Middle frontal gyrus (tissue), 1 donor: Measurements from ENCODE around the gene CASP10.
"Not testable (repeated sequence)": the region's sequence is repeated elsewhere in the genome, so short reads cannot be mapped to it uniquely, and the experiment has no call there.

Experiments used
- DNase-seq: peaks from one replicate; pipeline ENCODE4 v3.0.0-alpha.2; 2015; ENCODE audit warnings: low spot score; ENCODE audit errors: extremely low spot score

Gene CASP10

DNA sequence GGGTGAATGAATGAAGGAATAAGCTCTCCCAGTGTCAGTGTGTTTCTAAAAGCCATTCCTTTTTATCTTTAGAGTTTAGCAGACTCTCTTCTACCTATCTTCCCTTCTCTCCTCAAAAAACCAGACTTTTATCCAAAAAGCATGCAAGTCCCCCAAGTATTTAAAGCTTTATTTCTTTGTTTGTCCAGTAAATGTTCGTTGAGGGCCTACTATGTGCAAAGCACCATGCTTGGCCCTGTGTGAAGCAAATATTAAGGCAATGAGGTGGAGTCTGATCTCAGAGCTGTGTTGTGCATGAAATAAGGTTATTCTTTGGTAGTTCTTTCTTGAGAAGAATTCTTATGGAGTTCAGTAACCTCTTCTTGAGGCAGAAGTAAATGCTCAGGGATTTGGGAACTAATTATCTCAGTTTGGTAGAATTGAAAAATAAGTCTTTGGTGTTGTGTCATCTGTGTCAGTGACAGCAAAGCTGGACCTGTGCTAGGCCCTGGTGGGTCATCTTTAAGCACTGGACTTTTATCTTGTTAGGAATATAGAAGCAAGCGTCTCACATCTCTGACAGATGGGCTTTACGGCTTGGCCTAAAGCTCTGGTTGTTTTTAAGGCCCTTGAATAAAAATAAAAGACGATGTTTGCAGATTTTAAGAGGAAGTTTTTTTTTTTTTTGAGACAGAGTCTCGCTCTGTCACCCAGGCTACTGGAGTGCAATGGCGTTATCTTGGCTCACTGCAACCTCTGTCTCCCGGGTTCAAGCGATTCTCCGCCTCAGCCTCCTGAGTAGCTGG is 28.1 kb upstream of the CASP10 start:
- no peak for DNase-seq

DNA sequence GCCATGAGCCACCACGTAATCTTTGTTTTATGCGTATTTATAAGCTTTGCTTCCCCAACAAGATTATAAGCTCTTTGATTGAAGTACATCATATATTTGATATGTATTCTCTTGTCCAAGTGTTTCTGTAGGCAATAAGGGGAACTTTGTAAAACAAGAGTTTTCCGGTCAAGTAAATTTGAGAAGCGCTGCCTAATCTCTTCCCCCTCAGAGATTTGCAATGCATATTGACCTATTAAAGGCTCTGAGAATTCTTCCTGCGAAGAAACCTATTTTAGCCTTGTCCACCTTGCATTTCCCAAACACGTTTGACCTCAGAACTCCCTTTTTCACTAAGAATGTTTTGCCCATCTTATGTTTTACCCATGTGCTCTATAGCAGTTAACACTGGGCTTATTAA is 26.9 kb upstream of the CASP10 start:
- DNase-seq: no peak

- DNase-seq: no peak
These were observed 26.3 kb upstream of the CASP10 start for GRCh38 chr2:201156640-201157039.

GRCh38 chr2:201157694-201158093 is 25.2 kb upstream of the CASP10 start:
- DNase-seq: no peak

DNA sequence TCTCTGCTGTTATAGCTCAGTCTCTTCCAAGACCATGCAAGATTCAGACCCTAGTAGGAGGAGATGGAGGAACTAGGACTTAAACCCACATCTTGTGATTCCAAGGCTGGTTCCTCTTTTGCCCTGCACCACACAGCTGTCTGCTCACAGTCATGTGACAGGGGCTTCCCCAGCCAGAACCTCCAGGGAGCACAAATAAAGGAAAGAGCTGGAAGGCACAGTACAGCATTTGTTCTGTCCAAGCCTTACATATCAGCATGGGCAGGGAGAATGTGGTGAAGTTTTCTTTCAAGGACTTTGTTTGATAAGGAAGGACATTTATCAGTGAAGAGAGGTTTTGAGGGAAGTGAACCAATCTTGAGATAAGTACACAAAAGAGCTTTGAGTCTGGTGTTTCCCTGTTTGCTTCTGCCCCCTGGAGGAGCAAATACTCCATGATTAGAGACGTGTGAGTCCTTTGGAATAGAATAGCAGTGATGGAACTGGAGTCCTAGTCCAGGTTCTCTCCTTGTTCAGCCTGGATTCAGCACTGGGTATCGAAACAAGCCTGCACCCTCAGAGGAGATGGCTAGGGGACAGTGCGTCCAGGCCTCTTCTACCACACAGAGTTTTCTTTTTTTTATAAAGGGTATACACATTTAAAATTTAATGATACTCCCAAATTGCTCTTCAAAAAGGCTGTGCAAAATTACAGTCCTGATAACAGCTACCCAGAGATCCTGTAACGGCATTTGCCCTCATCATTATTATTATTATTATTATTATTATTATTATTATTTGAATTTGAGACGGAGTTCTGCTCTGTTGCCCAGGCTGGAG is 24.6 kb upstream of the CASP10 start:
- DNase-seq: peak; percentile 72

DNA sequence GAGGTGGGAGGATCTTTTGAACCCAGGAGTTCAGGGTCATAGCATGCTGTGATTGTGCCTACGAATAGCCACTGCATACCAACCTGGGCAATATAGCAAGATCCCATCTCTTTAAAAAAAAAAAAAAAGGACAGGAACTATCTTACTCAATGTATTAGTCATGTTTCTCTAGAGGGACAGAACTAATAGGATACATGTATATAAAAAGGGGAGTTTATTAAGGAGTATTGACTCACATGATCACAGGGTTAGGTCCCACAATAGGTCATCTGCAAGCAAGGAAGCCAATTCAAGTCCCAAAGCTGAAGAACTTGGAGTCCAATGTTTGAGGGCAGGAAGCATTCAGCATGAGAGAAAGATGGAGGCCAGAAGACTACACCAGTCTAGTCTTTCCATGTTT is 18.8 kb upstream of the CASP10 start:
- DNase-seq: no peak

DNA sequence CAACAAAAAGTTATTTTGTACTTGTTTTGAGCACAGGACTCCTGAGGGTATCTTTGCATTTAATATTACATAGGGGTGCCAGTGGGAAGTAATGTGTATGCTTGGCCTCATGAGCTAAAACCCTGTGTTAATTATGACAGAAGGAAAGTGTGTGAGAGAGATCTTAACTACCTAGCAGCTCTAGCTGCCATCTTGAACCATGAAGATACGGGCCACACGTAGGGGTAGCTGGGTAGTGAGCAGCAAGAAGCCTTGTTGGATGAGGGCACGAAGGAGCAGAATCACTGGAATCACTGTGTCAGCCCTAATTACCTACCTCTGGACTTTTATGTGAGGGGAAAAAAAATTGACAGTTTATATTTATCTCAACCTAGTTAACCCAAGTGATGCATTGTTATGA is 15.4 kb upstream of the CASP10 start:
- no peak for DNase-seq

GRCh38 chr2:201168496-201168895 is 14.4 kb upstream of the CASP10 start:
- not testable (repeated sequence) for DNase-seq

GRCh38 chr2:201171259-201171814 is 11.6 kb upstream of the CASP10 start:
- no peak for DNase-seq

DNA sequence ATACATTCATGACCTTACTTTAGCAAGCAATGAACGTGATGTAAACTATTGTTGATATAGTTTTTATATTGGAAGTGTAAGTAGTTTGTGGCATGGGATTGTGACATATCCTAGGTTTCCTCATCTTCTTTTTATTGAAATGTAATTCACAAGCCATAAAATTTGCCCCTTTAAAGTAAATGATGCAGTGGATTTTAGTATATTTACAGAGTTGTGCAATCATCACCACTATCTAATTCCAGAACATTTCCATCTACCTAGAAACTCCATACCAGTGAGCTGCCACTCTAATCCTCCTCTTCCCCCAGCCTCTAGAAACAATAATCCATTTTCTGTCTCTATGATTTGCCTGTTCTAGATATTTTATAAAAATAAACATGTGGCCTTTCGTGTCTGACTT is 10.7 kb upstream of the CASP10 start:
- DNase-seq: no peak

- DNase-seq: no peak
These were observed 8.3 kb upstream of the CASP10 start for GRCh38 chr2:201174687-201175086.

DNA sequence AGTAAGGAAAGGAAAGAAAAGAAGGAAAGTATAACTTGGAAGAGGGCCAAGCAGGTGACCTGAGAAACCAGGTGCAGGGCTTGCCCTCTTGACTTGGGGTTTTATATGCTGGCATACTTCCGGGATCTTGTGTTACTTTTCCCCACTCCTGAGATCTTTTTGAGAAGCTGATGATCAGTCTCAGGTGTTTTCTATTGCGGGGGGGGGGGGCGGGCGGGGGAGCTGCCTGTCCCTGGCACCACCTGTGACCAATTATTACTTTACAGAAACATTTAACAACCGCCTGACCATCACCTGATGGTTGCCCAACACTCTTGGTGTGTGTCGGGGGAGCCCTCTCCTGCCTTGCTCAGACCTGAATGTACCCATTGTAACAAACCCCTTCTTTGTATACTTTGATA is 6.9 kb upstream of the CASP10 start:
- no peak for DNase-seq

GRCh38 chr2:201180010-201180409 is 2.9 kb upstream of the CASP10 start:
- no peak for DNase-seq

- no peak for DNase-seq
These were observed 405 bp downstream of the CASP10 start for GRCh38 chr2:201183365-201183727.

DNA sequence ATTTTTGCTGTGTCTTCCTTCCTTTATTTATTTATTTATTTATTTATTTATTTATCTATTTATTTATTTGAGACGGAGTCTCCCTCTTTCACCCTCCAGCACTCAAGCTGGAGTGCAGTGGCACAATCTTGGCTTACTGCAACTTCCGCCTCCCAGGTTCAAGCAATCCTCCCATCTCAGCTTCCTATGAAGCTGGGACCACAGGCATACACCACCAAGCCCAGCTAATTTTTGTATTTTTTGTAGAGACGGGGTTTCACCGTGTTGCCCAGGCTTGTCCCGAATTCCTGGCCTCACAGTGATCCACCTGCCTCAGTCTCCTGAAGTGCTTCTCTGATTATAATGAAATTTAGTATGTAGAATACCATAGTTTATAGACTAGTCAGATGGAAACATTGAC is 894 bp downstream of the CASP10 start:
- not testable (repeated sequence) for DNase-seq

DNA sequence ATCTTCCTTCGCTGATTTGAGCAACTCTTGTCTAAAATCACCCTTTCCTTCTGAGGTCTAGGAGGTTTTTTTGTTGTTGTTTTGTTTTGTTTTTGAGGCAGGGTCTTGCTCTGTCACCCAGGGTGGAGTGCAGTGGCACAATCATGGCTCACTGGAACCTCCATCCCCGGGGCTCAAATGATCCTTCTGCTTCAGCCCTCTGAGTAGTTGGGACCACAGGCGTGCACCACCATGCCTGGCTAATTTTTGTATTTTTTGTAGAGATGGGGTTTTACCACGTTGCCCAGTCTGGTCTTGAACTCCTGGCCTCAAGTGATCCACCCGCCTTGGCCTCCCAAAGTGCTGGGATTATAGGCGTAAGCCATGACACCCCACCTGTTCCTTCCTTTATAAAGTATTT is 1.3 kb downstream of the CASP10 start:
- not testable (repeated sequence) for DNase-seq

GRCh38 chr2:201185863-201186262 is 2.9 kb downstream of the CASP10 start:
- no peak for DNase-seq

GRCh38 chr2:201186982-201187381 is 4.0 kb downstream of the CASP10 start:
- DNase-seq: no peak

DNA sequence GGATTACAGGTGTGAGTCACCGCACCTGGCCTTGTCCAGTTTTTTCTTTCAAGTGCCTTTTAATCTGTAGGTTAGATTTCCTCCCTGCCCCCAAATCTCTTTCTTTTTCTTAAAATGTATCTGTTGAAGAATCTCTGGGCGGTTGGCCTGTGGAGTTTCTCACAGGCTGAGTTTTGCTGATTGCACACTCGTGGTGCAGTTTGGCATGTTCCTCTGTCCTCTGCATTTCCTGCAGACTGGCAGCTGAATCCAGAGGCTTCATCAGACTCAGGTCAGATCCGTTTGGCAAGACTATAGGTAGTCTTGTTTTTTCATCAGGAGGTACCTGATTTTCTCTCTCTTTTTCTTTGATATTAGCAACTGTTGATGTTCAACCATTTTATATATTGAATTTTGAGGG is 5.5 kb downstream of the CASP10 start:
- DNase-seq: no peak

GRCh38 chr2:201191132-201191875 is 8.4 kb downstream of the CASP10 start:
- DNase-seq: no peak

- no peak for DNase-seq
These were observed 11.2 kb downstream of the CASP10 start for GRCh38 chr2:201194097-201194496.

DNA sequence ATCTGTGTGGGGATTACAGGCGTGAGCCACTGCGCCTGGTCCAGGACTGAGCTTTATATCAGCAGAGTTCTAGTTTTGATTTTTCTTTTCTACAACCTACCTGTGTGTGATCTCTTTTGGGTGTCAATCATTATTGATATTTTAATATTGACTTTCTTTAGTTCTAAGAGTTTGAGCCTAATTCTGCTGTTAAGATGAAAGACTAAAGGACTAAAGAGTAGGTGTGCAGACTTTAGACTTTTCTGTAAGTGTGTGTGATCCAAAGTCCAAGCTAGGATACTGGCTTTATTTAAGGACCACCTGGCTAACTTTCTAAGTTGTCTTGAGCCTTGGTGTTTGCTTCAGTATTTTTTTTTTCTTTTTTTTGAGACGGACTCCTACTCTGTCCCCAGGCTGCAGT is 12.4 kb downstream of the CASP10 start:
- no peak for DNase-seq
